ENCODE measurements around the gene IGF2BP2. TPM values are rescaled to one million over a fixed set of nuclear protein-coding genes. Genes with fewer than 3 reads are reported as not detected.
"Not testable (repeated sequence)": the region's sequence is repeated elsewhere in the genome, so short reads cannot be mapped to it uniquely, and the experiment has no call there.

IGF2BP2 gene
- polyA plus RNA-seq, 3 donors, result 94.1 to 123 (median 122) TPM

- no peak for DNase-seq
These were observed 144.6 kb downstream of the IGF2BP2 start for GRCh38 chr3:185680231-185680630.

DNA sequence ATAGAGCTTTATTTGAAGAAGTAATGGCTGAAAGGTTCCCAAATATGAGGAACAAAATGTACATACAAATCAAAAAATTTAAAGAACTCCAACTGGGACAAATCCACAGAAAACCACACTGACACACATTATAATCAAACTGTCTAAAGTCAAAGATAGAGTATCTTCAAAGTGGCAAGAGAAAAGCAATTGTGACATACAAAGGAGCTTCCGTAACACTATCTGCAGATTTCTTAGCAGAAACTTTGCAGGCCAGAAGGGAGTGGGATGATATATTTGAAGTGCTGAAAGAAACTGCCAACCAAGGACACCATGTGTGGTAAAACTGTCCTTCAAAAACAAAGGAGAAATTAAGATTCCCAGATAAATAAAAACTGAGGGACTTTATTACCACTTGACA is 146.8 kb downstream of the IGF2BP2 start:
- DNase-seq, result no peak

- peak; percentile 54 for DNase-seq
These were observed 147.6 kb downstream of the IGF2BP2 start for GRCh38 chr3:185677146-185677829.

GRCh38 chr3:185667574-185667973 is 157.3 kb downstream of the IGF2BP2 start:
- DNase-seq, result no peak

DNA sequence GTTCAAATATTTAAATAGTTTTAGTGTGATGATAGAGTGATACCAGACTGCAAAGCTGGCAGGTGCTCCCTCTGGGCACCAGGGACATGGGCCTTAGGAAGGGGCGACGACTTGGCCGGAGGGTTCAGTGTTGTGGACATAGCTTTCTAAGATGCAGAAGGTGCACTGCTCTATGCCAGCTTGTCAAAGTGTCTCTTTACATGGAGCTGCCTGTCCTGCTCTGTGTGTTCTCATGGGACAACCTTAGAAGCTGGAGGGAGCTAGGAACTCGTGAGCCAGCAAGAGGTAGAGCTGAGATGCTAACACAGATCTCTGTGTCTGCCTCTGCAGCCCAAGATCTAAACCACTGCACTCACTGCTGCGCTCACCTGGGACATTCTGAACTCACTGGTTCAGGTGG is 160.9 kb downstream of the IGF2BP2 start:
- DNase-seq, result no peak

DNA sequence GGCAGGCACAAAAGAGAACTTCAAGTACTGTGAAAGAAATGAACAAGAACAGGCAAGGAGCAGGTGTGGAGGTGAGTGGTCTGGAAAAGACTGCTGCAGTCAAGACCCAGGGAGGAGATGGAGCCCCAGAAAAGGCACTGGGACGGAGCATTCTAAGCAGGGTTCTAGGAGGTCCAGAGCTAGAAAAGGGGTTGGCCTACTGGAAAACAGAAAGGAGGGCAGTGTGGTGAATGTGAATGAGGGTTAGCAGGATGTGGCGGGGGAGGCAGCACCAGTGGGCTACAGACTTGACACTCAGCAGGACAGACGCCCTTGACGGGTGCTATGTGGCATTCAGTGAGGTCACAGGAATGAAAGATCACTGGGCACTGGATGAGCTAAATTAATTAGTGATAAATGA is 163.1 kb downstream of the IGF2BP2 start:
- DNase-seq, result no peak

GRCh38 chr3:185661296-185661695 is 163.5 kb downstream of the IGF2BP2 start:
- not testable (repeated sequence) for DNase-seq

DNA sequence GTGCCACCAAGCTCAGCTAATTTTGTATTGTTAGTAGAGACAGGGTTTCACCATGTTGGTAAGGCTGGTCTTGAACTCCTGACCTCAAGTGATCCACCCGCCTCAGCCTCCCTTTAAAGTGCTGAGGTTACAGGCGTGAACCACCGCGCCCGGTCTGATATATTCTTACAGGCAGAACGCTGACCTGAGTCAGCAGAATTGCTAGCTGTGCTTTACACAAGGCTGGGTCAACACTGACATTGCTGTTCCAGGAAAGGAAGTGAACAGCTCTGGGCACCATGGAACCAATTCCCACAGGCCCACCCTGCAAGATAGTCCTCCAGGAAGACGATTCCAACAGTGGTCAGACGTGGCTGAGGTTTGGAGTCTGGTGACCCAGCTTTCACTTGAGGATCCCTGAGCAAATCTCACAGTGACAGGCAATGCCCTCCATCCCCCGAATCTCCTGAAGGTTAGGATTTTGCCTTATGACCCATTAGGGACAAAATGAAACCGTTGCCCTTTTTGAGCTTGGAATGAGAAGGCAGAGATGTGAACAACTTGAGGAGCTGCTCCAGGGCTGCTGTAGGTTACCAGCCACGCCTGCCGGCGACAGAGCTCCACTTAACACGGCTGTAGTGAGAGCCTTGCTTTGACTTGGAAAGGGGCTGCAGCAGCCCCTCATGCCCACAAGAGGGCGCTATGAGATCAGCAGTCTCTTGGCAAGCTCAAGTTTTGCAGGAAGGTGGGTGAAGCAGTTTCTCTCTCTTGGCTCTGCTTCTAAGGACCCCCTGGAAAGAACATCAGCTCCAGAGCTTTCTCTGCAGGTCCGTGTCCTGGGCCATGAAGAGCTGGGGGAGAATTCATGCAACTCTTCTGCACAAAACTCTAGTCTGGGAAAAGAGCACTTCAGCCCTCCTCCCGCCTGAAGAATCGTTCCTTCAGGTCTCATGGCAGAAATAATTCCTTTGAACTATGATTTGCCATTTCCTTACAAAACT is 164.6 kb downstream of the IGF2BP2 start:
- peak; percentile 74 for DNase-seq

- no peak for DNase-seq
These were observed 165.9 kb downstream of the IGF2BP2 start for GRCh38 chr3:185658943-185659342.

- DNase-seq, result no peak
These were observed 166.3 kb downstream of the IGF2BP2 start for GRCh38 chr3:185658504-185658912.

- DNase-seq, result no peak
These were observed 166.9 kb downstream of the IGF2BP2 start for GRCh38 chr3:185657691-185658503.

DNA sequence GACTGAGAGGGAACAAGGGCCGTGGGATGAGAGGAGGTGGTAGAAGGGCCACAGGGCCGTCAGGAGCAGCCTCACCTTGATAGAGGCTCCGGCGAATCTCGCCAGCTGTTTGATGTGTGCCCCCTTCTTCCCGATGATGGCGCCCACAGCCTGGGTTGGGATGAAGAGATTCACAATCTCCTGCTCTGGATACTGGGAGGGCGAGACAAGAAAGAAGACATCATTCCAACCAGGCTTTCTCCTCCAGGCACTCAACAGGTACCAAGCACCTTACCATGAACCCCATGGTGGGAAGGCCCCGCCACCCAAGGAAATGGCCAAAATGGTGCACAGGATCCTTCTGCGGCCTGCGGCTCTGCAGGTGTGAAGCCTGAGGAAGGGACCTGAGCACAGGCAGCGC is 167.6 kb downstream of the IGF2BP2 start:
- no peak for DNase-seq

GRCh38 chr3:185656321-185656840 is 168.5 kb downstream of the IGF2BP2 start:
- DNase-seq, result no peak

DNA sequence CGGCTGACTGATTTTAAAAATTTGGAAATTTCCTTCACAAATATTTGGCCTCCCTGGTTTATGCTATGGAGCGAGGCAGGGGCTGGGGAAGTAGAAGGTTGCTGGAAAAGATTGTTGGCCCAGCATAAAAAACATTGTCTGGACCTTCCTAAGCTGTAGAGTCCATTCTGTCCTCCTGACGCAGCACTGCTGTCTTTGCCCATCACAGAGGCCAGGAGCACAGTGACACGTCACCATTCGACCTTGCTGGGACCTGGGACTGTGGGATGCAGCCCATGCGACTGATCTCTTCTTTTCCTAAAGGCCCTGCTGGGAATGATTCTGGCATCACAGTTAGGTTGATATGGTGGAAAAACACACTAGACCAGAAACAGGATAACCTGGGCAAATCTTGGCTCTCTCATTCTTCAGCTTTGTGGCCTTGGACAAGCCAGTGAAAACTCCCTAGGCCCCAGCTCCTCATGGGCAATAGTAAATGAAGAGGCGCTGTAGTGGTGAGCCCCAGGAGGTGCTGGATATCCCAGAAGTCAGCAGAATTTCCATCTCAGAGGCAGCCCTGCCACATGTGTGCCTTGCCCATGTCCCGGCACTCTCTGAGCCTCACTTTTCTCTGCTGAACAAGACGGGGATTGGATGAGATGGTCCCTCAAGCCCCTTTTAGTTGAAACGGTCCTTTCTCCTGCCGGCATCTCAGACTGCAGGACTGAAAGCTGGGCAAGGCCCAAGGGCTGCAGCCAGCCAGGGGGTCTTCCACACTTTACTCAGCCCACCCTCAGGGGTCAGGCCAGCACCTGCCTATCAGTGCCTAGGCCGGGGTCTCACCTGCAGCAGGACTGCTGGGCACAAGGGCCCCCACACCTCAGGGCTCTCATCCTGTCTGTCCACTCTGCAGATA is 169.2 kb downstream of the IGF2BP2 start:
- no peak for DNase-seq

DNA sequence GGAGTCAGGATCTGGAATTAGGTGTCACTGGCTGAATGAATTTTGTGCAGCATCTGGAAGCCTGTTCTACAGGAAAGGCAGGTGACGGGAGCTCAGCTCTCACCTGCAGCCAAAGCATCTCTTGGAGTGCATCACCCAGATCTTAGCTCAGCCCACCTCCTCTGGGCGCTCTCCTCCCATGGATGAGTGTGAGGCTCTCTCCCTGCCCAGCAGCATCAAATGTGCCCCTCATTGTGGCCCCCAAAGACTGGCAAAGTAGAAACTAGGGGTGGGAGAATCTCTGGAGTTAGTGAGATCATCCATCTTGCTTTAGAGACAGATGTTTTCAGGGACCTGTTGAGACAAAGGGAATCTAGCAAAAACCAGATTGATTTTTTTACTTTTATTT is 170.1 kb downstream of the IGF2BP2 start:
- no peak for DNase-seq

GRCh38 chr3:185653949-185654757 is 170.7 kb downstream of the IGF2BP2 start:
- no peak for DNase-seq

GRCh38 chr3:185651971-185652370 is 172.9 kb downstream of the IGF2BP2 start:
- DNase-seq, result no peak

- DNase-seq, result no peak
These were observed 175.4 kb downstream of the IGF2BP2 start for GRCh38 chr3:185649414-185649813.

DNA sequence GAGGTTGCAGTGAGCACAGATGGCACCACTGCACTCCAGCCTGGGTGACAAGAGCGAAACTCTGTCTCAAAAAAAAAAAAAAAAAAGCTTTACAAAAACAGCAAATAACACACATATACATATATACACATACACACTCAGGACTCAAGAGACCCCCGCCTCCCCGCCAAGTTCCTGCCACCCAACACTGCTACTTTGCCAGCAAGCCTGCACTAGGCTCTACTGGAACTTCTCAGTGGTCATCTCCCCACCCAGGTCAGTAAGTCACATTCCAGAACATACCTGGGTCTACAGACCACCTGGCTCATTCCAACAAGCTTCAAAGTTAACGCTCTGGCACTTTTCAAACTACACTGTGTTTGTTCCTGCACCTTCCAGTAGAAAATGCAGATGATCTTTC is 176.4 kb downstream of the IGF2BP2 start:
- DNase-seq, result no peak

- DNase-seq, result no peak
These were observed 177.0 kb downstream of the IGF2BP2 start for GRCh38 chr3:185647880-185648210.
